Memory B cell (primary cell): ENCODE results near the gene KRT12.
A peak's percentile ranks its signal among the peaks of the same experiment; 100 is the strongest.
"Not testable (repeated sequence)": the region's sequence is repeated elsewhere in the genome, so short reads cannot be mapped to it uniquely, and the experiment has no call there.

Source experiments
- ATAC-seq: fragments of 150-1000 bp; cut with Tn5 transposase; 2 replicates; pipeline ENCODE4 v1.10.0; 2021; ENCODE audit warnings: low read depth, mild to moderate bottlenecking, moderate library complexity
- DNase-seq, 2 donors: peaks; one replicate each; pipeline ENCODE4 v3.0.0; 2022; ENCODE audit warnings: low spot score in 2 of 2
- H3K27ac Mint-ChIP-seq: one replicate; pipeline ENCODE4 v1.8.0; 2022; ENCODE audit warnings: mild to moderate bottlenecking, moderate library complexity, mixed read lengths
- H3K27me3 Mint-ChIP-seq: one replicate; pipeline ENCODE4 v1.8.0; 2022; ENCODE audit warnings: mixed read lengths
- H3K36me3 Mint-ChIP-seq: one replicate; pipeline ENCODE4 v1.8.0; 2022; ENCODE audit warnings: mild to moderate bottlenecking, mixed read lengths
- H3K4me1 Mint-ChIP-seq: one replicate; pipeline ENCODE4 v1.8.0; 2022; ENCODE audit warnings: mixed read lengths
- H3K4me3 Mint-ChIP-seq: one replicate; pipeline ENCODE4 v1.8.0; 2022; ENCODE audit warnings: mild to moderate bottlenecking, moderate library complexity, mixed read lengths
- H3K9me3 Mint-ChIP-seq: one replicate; pipeline ENCODE4 v1.8.0; 2022; ENCODE audit warnings: mixed read lengths

KRT12 gene

GRCh38 chr17:40820228-40820838 is 46.7 kb downstream of the KRT12 start:
- H3K27ac Mint-ChIP-seq, result no peak overlapping the region
- peak overlapping the region; percentile 8 for H3K4me3 Mint-ChIP-seq
- no peak for ATAC-seq

DNA sequence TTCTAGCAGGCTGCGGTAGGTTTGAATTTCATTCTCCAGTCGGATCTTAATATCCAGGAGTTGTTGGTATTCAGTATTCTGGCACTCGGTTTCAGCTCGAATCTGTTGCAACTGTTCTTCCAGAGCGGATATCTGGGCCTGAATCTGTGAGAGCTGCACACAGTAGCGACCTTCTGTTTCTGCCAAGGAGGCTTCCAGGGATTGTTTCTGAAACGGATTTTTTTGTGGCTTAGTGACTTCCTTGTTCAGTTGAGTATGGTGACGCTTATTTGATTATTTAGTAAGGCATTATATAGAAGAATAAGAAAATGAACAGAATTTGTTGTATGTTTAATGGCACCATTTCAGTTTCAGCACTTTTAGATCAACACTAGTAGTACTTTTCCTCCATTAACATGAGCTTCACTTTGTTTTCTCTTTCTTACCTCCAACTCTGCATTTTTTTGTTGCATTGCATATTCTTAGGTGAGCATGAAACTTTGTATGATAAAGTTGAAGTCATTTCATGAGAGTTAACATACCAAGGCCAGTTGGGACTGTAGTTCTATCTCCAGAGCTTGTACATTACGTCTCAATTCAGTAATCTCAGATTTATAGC is 47.4 kb downstream of the KRT12 start:
- H3K4me1 Mint-ChIP-seq, result peaks cover 9% of the 10 kb centered on the region
- peak overlapping the region; percentile 65 for H3K4me3 Mint-ChIP-seq
- peak overlapping the region; percentile 24 for H3K27ac Mint-ChIP-seq
- peaks cover 4% of the 10 kb centered on the region for H3K27me3 Mint-ChIP-seq
- peaks cover 6% of the 10 kb centered on the region for H3K9me3 Mint-ChIP-seq
- DNase-seq (no peak), ATAC-seq (no peak)
- H3K36me3 Mint-ChIP-seq, result peaks cover 20% of the 10 kb centered on the region

More at GRCh38 chr17:40820228-40820838, 46.7 kb downstream of the KRT12 start:
- Mint-ChIP-seq H3K27me3 (peaks cover 1% of the 10 kb centered on the region), H3K9me3 (peaks cover 5% of the 10 kb centered on the region), H3K4me1 (peaks cover 9% of the 10 kb centered on the region), H3K36me3 (peaks cover 19% of the 10 kb centered on the region)
- no peak for DNase-seq

DNA sequence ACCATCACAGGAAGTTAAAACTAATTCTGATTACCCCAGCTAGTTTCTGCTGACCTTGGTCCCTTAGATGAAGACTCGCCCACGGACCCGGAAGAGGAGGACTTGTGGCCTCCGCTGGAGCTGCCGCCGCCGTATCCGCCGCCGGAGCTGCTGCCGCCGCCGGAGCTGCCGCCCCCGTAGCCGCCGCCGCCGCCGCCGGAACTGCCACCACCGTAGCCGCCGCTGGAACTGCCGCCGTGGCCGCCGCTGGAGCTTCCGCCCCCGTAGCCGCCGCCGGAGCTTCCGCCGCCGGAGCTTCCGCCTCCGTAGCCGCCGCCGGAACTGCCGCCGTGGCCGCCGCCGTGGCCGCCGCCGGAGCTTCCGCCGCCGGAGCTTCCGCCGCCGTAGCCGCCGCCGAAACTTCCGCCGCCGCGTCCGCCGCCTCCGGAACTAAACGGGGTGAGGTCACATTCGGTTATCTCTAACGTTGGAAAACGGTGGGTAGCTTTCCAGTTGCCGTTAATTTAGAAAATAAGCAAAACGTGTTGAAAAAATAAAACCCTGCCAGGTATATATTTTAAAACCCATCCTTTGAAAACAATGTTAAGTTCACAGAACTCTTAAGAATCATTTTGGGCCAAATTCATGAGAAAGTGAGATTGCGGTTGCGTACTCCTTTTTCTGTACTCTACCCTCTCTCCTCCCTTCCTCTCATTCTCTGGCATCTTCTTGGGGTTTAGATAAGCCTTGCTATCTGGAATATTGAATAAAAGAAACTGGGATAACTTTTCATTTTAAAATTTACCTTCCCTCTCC is 48.1 kb downstream of the KRT12 start:
- H3K36me3 Mint-ChIP-seq, result peaks cover 22% of the 10 kb centered on the region
- peaks cover 8% of the 10 kb centered on the region for H3K27me3 Mint-ChIP-seq
- ATAC-seq (peak; percentile 90), DNase-seq (peak; percentile 72 to 82)
- peak overlapping the region; percentile 84 for H3K4me3 Mint-ChIP-seq
- peak overlapping the region; percentile 91 for H3K27ac Mint-ChIP-seq
- peaks cover 7% of the 10 kb centered on the region for H3K9me3 Mint-ChIP-seq
- peaks cover 7% of the 10 kb centered on the region for H3K4me1 Mint-ChIP-seq

GRCh38 chr17:40818343-40818732 is 48.7 kb downstream of the KRT12 start:
- Mint-ChIP-seq H3K36me3 (peaks cover 22% of the 10 kb centered on the region), H3K27me3 (peaks cover 10% of the 10 kb centered on the region), H3K27ac (peak overlapping the region; percentile 91), H3K9me3 (peaks cover 7% of the 10 kb centered on the region), H3K4me1 (peaks cover 7% of the 10 kb centered on the region), H3K4me3 (peak overlapping the region; percentile 84)
- no peak for ATAC-seq
- no peak for DNase-seq

- H3K27me3 Mint-ChIP-seq, result peaks cover 16% of the 10 kb centered on the region
Measured at GRCh38 chr17:40817103-40817682, 49.8 kb downstream of the KRT12 start.

DNA sequence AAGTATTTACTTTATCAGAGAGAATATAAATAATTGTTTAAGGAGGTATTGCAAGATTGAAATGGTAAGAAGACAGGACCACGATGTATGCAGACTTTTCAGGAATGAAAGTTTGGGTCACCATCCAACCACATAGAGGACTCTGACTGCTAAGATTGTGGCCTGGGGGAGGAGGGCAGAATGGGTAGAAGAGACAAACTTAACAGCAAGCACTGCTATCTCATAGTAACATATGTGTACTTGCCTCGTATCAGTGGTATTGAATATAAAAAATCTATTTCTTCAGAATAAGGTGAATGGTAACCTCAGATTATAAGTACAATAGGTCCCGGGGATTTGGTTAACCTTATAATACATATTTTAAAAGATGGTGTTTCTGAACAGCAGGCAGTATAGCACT is 50.5 kb downstream of the KRT12 start:
- H3K4me3 Mint-ChIP-seq, result no peak overlapping the region
- no peak overlapping the region for H3K27ac Mint-ChIP-seq
- peaks cover 17% of the 10 kb centered on the region for H3K27me3 Mint-ChIP-seq
- H3K36me3 Mint-ChIP-seq, result peaks cover 15% of the 10 kb centered on the region
- no peak for ATAC-seq
- peaks cover 7% of the 10 kb centered on the region for H3K9me3 Mint-ChIP-seq
- no peak for DNase-seq
- peaks cover 7% of the 10 kb centered on the region for H3K4me1 Mint-ChIP-seq

More at GRCh38 chr17:40817103-40817682, 49.8 kb downstream of the KRT12 start:
- H3K4me1 Mint-ChIP-seq, result peaks cover 7% of the 10 kb centered on the region
- no peak overlapping the region for H3K27ac Mint-ChIP-seq
- peaks cover 7% of the 10 kb centered on the region for H3K9me3 Mint-ChIP-seq
- peaks cover 18% of the 10 kb centered on the region for H3K36me3 Mint-ChIP-seq
- no peak for ATAC-seq
- H3K4me3 Mint-ChIP-seq, result peak overlapping the region; percentile 72
- no peak for DNase-seq

- Mint-ChIP-seq H3K4me3 (no peak overlapping the region), H3K36me3 (peaks cover 15% of the 10 kb centered on the region), H3K4me1 (peaks cover 7% of the 10 kb centered on the region), H3K27me3 (peaks cover 23% of the 10 kb centered on the region), H3K27ac (no peak overlapping the region), H3K9me3 (peaks cover 7% of the 10 kb centered on the region)
- ATAC-seq (no peak), DNase-seq (no peak)
Measured at GRCh38 chr17:40815381-40815780, 51.6 kb downstream of the KRT12 start.

GRCh38 chr17:40814657-40815056 is 52.4 kb downstream of the KRT12 start:
- not testable (repeated sequence) for H3K9me3 Mint-ChIP-seq, H3K27ac Mint-ChIP-seq, H3K4me3 Mint-ChIP-seq, H3K4me1 Mint-ChIP-seq, ATAC-seq, DNase-seq
- Mint-ChIP-seq H3K27me3 (peaks cover 27% of the 10 kb centered on the region), H3K36me3 (peaks cover 13% of the 10 kb centered on the region)

DNA sequence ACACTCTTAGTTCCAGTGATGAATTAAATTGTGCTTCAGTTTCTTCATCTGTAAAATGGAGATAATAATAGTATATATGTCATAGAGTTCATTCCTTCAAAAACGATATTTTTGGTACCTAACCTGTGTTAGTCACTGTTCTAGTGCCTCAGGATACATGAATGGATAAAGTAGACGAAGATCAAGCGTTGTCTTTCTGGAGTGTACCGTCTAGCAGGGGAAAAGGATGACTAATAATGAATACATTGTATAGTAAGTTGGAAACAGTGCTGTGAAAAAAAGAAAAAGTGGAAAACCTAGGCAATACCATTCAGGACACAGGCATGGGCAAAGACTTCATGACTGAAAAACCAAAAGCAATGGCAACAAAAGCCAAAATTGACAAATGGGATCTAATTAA is 53.2 kb downstream of the KRT12 start:
- no peak for DNase-seq
- Mint-ChIP-seq H3K36me3 (peaks cover 13% of the 10 kb centered on the region), H3K27me3 (peaks cover 27% of the 10 kb centered on the region), H3K27ac (no peak overlapping the region), H3K4me3 (no peak overlapping the region), H3K4me1 (peaks cover 7% of the 10 kb centered on the region), H3K9me3 (peaks cover 7% of the 10 kb centered on the region)
- no peak for ATAC-seq

- Mint-ChIP-seq H3K27me3 (peaks cover 30% of the 10 kb centered on the region), H3K36me3 (peaks cover 13% of the 10 kb centered on the region), H3K9me3 (peaks cover 7% of the 10 kb centered on the region), H3K4me1 (peaks cover 5% of the 10 kb centered on the region), H3K4me3 (no peak overlapping the region), H3K27ac (no peak overlapping the region)
- ATAC-seq, result no peak
- no peak for DNase-seq
Measured at GRCh38 chr17:40812639-40813038, 54.4 kb downstream of the KRT12 start.
